Activated T-cell treated with anti-CD3 and anti-CD28 coated beads, Interleukin-2, amount 50 U/mL, for 72 hours (primary cell): ENCODE data around the gene SESN1. TPM values are rescaled to one million over a fixed set of nuclear protein-coding genes. Genes with fewer than 3 reads are reported as not detected.
"Not testable (repeated sequence)": the region's sequence is repeated elsewhere in the genome, so short reads cannot be mapped to it uniquely, and the experiment has no call there.

Source experiments
- ATAC-seq, 2 donors: fragments of 150-1000 bp; cut with Tn5 transposase; replicated peaks in 1 of 2; 2 replicates each; pipeline ENCODE4 v1.10.0; 2021; ENCODE audit warnings: moderate library complexity in 2 of 2, mild to moderate bottlenecking in 1 of 2
- DNase-seq, 2 donors: peaks; one replicate each; pipeline ENCODE4 v3.0.0; 2021 to 2022; ENCODE audit warnings: mixed read lengths in 1 of 2
- H3K27ac Mint-ChIP-seq: one replicate; pipeline ENCODE4 v1.8.0; 2022; ENCODE audit warnings: mild to moderate bottlenecking, moderate library complexity, mixed read lengths
- H3K27me3 Mint-ChIP-seq: one replicate; pipeline ENCODE4 v1.8.0; 2022; ENCODE audit warnings: low read depth, mixed read lengths
- H3K36me3 Mint-ChIP-seq, 2 donors: one replicate each; pipeline ENCODE4 v1.8.0; 2022; ENCODE audit warnings: mixed read lengths in 2 of 2, mild to moderate bottlenecking in 1 of 2; ENCODE audit not compliant: insufficient read depth in 2 of 2
- H3K4me1 Mint-ChIP-seq: one replicate; pipeline ENCODE4 v1.8.0; 2022; ENCODE audit warnings: low read depth, mixed read lengths
- H3K4me3 Mint-ChIP-seq, 2 donors: one replicate each; pipeline ENCODE4 v1.8.0; 2022; ENCODE audit warnings: mild to moderate bottlenecking in 2 of 2, mixed read lengths in 2 of 2, moderate library complexity in 2 of 2
- H3K9me3 Mint-ChIP-seq, 2 donors: one replicate each; pipeline ENCODE4 v1.8.0; 2022; ENCODE audit warnings: mixed read lengths in 2 of 2
- total RNA-seq, 2 donors: library from RNA; stranded (reverse); gene quantifications; one replicate each; pipeline ENCODE4 v1.2.3, GENCODE V29; 2022

SESN1 gene
- total RNA-seq, 2 donors from 2014 or later = 16.2 to 25.7 TPM

DNA sequence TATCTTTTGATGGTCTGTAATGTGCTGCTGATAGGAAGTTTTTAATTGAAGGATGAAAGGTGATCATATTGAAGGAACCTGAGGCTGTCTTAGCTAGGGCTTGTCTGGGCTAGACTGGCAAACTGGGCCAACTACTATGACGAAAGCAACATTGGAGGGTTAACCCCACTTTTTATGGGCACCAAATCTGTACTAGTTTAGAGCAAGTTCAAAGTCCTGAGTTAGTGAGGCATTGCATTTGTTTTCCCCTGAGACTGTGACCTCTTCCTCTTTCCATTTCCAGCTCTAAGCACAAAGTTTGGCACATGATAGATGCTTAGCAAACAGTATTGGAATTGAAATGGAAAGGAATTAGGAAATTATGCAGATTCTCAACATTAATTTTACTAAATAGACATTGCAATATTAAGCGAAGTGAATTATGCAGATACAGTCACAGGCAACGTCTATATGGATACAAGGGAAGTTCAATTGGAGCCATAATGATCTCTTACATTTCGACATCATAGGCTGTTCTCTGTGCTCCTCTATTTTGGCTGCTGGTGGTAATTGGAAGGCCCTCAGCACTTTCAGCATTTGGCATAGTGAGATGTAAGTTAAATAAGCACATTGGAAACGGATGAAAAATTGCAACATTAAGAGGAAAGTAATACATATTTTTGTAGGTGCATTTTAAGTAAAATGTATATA, 22.8 kb upstream of the SESN1 start:
- no peak for ATAC-seq

DNA sequence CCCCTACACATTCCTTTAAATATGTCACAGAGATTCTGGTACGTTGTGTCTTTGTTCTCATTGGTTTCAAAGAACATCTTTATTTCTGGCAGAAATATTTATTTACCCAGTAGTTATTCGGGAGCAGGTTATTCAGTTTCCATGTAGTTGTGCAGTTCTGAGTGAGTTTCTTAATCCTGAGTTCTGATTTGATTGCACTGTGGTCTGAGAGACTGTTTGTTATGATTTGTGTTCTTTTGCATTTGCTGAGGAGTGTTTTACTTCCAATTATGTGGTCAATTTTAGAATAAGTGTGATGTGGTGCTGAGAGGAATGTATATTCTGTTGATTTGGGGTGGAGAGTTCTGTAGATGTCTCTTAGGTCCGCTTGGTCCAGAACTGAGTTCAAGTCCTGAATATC, 18.0 kb upstream of the SESN1 start:
- H3K4me3 Mint-ChIP-seq, DNase-seq, ATAC-seq, H3K9me3 Mint-ChIP-seq, H3K4me1 Mint-ChIP-seq, H3K27me3 Mint-ChIP-seq, H3K27ac Mint-ChIP-seq: not testable (repeated sequence)
- H3K36me3 Mint-ChIP-seq = peaks cover 11 to 16% of the 10 kb centered on the region in 2 donors

More for the DNA sequence above, 22.8 kb upstream of the SESN1 start:
- peaks cover 24% of the 10 kb centered on the region for H3K4me1 Mint-ChIP-seq
- H3K27ac Mint-ChIP-seq = no peak overlapping the region
- no peak overlapping the region for H3K4me3 Mint-ChIP-seq
- no peaks in the 10 kb centered on the region for H3K36me3 Mint-ChIP-seq
- no peak for DNase-seq
- H3K9me3 Mint-ChIP-seq = no peaks in the 10 kb centered on the region
- no peaks in the 10 kb centered on the region for H3K27me3 Mint-ChIP-seq

- not testable (repeated sequence) for ATAC-seq, H3K9me3 Mint-ChIP-seq, H3K4me1 Mint-ChIP-seq, H3K27ac Mint-ChIP-seq, H3K4me3 Mint-ChIP-seq, DNase-seq, H3K27me3 Mint-ChIP-seq
- peaks cover 11 to 16% of the 10 kb centered on the region in 2 donors for H3K36me3 Mint-ChIP-seq
Measured at GRCh38 chr6:109109663-109110062, 15.0 kb upstream of the SESN1 start.

DNA sequence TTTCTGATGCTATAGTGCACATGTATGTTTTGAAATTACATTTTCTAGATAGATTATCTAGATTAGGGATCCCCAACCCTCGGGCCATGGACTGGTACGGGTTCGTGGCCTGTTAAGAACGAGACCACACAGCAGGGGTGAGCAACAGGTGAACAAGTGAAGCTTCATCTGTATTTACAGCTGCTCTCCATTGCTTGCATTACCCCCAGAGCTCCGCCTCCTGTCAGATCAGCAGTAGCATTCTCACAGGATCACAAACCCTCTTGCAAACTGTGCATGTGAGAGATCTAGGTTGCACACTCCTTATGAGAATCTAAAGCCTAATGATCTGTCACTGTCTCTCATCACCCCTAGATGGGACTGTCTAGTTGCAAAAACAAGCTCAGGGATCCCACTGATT, 11.0 kb upstream of the SESN1 start:
- no peaks in the 10 kb centered on the region for H3K9me3 Mint-ChIP-seq
- H3K4me1 Mint-ChIP-seq = peaks cover 8% of the 10 kb centered on the region
- H3K27me3 Mint-ChIP-seq = no peaks in the 10 kb centered on the region
- H3K27ac Mint-ChIP-seq = no peak overlapping the region
- peaks cover 6 to 9% of the 10 kb centered on the region in 2 donors for H3K36me3 Mint-ChIP-seq
- no peak for DNase-seq
- no peak overlapping the region for H3K4me3 Mint-ChIP-seq
- ATAC-seq = no peak

DNA sequence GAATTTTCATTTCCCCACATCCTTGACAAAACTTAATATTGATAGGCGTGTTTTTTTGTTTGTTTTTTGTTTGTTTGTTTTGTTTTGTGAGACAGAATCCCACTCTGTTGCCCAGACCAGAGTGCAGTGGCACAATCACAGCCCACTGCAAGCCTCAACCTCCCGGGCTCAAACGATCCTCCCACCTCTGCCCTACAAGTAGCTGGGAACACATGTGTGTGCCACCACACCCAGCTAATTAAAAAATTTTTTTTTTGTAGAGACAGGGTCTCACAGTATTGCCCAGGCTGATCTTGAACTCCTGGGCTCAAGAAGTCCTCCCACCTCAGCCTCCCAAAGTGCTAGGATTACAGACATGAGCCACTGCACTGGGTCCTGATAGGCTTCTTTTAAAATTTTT, 9.9 kb upstream of the SESN1 start:
- no peak overlapping the region for H3K4me3 Mint-ChIP-seq
- ATAC-seq = no peak
- no peak overlapping the region for H3K27ac Mint-ChIP-seq

GRCh38 chr6:109103942-109104341, 9.3 kb upstream of the SESN1 start:
- Mint-ChIP-seq H3K9me3 (no peaks in the 10 kb centered on the region), H3K27ac (no peak overlapping the region)
- DNase-seq = no peak

More for the DNA sequence above, 9.9 kb upstream of the SESN1 start:
- H3K4me1 Mint-ChIP-seq = peaks cover 8% of the 10 kb centered on the region
- H3K36me3 Mint-ChIP-seq = peaks cover 0 to 3% of the 10 kb centered on the region in 2 donors
- no peak for DNase-seq
- no peaks in the 10 kb centered on the region for H3K9me3 Mint-ChIP-seq
- H3K27me3 Mint-ChIP-seq = no peaks in the 10 kb centered on the region

DNA sequence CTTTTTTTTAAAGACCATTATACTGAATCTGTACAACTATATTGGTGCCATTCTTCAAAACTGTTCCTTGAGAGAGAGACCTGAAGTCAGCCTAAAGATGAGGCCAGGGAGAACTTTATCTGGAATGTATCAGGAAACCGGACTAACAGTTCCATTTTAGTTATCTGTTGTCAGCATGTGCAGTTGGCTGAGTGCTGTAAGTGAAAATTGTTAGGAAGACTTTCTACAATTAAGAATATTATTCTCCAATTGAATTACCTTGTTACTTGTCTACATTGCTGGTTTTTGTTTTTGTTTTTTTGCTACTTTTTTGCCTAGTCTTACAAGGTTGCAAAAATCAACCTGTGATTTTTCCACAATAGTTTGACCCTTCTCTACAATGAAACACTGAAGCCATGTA, 8.1 kb upstream of the SESN1 start:
- H3K27ac Mint-ChIP-seq = no peak overlapping the region
- DNase-seq = no peak
- peaks cover 0 to 3% of the 10 kb centered on the region in 2 donors for H3K36me3 Mint-ChIP-seq
- H3K4me1 Mint-ChIP-seq = peaks cover 10% of the 10 kb centered on the region
- no peaks in the 10 kb centered on the region for H3K27me3 Mint-ChIP-seq
- ATAC-seq = no peak
- no peaks in the 10 kb centered on the region for H3K9me3 Mint-ChIP-seq
- H3K4me3 Mint-ChIP-seq = no peak overlapping the region

More at GRCh38 chr6:109103942-109104341, 9.3 kb upstream of the SESN1 start:
- H3K36me3 Mint-ChIP-seq = peaks cover 0 to 3% of the 10 kb centered on the region in 2 donors
- H3K27me3 Mint-ChIP-seq = no peaks in the 10 kb centered on the region
- H3K4me3 Mint-ChIP-seq = no peak overlapping the region
- peaks cover 8% of the 10 kb centered on the region for H3K4me1 Mint-ChIP-seq
- peak; percentile 63 to 64 for ATAC-seq

GRCh38 chr6:109097661-109098060, 3.0 kb upstream of the SESN1 start:
- Mint-ChIP-seq H3K27ac (no peak overlapping the region), H3K4me3 (no peak overlapping the region), H3K4me1 (peaks cover 28% of the 10 kb centered on the region), H3K27me3 (no peaks in the 10 kb centered on the region), H3K9me3 (no peaks in the 10 kb centered on the region), H3K36me3 (peaks cover 0 to 3% of the 10 kb centered on the region in 2 donors)
- no peak for ATAC-seq
- no peak for DNase-seq

DNA sequence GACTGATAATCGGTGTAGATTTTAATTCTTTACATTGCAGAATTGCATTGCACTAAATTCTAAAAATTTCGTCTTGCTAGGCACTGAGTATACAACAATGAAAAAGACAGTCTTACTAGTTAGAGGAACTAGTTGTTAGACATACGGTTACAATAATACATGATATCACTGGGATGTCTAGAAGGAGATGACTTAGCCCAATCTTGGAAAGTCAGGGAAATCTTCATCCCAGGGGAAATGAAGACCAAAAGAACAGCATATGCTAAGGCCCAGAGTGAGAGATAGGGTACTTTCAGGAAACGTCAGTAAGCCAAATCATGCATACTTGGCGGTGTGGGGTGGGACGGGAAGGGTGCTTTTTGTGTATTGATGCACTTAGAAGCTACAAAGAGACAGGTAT, 1.6 kb upstream of the SESN1 start:
- Mint-ChIP-seq H3K9me3 (no peaks in the 10 kb centered on the region), H3K27ac (peak overlapping the region; percentile 0), H3K4me1 (peaks cover 41% of the 10 kb centered on the region), H3K27me3 (no peaks in the 10 kb centered on the region), H3K36me3 (peaks cover 0 to 3% of the 10 kb centered on the region in 2 donors), H3K4me3 (peak overlapping the region; percentile 86 to 93)
- DNase-seq (no peak), ATAC-seq (no peak)

DNA sequence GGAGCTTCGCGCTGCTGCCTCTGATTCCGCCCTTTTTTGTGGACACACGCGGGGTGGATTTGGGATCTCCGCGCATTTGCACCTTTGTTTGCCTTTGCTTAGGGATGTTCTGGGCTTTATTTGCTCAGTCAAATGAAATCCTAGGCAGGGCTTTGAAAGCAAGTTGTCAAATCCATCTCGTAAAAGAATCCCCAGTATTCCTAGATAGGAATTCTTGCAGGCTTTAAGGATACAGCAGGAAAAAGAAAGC, 1.1 kb upstream of the SESN1 start:
- no peaks in the 10 kb centered on the region for H3K9me3 Mint-ChIP-seq
- no peaks in the 10 kb centered on the region for H3K27me3 Mint-ChIP-seq
- ATAC-seq (no peak), DNase-seq (no peak)
- peaks cover 0 to 3% of the 10 kb centered on the region in 2 donors for H3K36me3 Mint-ChIP-seq
- H3K4me1 Mint-ChIP-seq = peaks cover 45% of the 10 kb centered on the region
- peak overlapping the region; percentile 0 for H3K27ac Mint-ChIP-seq
- H3K4me3 Mint-ChIP-seq = peak overlapping the region; percentile 86 to 93

- ATAC-seq (peak; percentile 75 to 76), DNase-seq (peak; percentile 94 to 95)
- peaks cover 48% of the 10 kb centered on the region for H3K4me1 Mint-ChIP-seq
- peak within 1 kb of the TSS; percentile 93 for H3K27ac Mint-ChIP-seq
- no peaks in the 10 kb centered on the region for H3K9me3 Mint-ChIP-seq
- no peaks in the 10 kb centered on the region for H3K27me3 Mint-ChIP-seq
- peak within 1 kb of the TSS; percentile 86 to 93 for H3K4me3 Mint-ChIP-seq
- peaks cover 0 to 3% of the 10 kb centered on the region in 2 donors for H3K36me3 Mint-ChIP-seq
Measured at GRCh38 chr6:109095036-109095834, 589 bp upstream of the SESN1 start, which contains the start of gene CEP57L1. Gene CEP57L1 (plus strand): TSS chr6:109095507. CDS start chr6:109145222, 49,715 bp downstream.

DNA sequence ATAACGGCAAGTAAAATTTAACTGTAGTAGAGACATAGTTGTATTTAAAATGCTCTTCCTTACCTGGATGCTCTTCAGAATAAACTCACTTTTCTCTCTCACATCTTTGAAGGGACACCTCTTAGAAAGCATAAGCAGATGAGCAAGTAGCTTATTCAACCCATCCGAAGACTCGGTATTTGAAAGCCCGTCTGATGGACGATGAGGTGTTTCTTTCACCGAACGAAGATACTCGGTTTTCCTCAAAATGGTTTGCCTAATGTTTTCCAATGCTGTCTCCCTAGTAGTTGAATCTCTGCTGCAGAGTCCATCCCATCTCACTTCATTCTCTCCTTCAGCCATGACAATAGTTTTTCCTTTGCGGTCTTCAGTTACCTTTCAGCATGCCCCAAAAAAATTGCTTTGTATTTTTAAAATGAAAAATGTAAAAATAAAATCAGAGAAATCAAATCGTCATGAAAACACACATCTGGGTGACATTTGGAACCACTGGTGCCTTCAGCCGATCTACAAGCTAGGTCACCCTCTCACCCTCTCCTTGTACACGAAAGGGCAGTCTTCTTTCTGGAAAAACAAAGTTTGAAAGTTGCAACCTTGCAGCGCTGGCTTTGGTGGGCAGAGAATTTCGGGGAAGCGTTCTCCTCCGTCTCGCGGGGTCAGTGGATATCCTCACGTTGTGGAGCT, 772 bp downstream of the SESN1 start:
- peak overlapping the region; percentile 12 for H3K27ac Mint-ChIP-seq

GRCh38 chr6:109092074-109092473, 2.6 kb downstream of the SESN1 start:
- no peaks in the 10 kb centered on the region for H3K36me3 Mint-ChIP-seq
- peak overlapping the region; percentile 75 to 85 for H3K4me3 Mint-ChIP-seq
- peak overlapping the region; percentile 40 for H3K27ac Mint-ChIP-seq
- ATAC-seq (no peak), DNase-seq (no peak)
- H3K9me3 Mint-ChIP-seq = no peaks in the 10 kb centered on the region
- peaks cover 45% of the 10 kb centered on the region for H3K4me1 Mint-ChIP-seq
- no peaks in the 10 kb centered on the region for H3K27me3 Mint-ChIP-seq

More for the DNA sequence above, 772 bp downstream of the SESN1 start:
- peak overlapping the region; percentile 85 to 90 for H3K4me3 Mint-ChIP-seq
- no peaks in the 10 kb centered on the region for H3K27me3 Mint-ChIP-seq
- peaks cover 55% of the 10 kb centered on the region for H3K4me1 Mint-ChIP-seq
- H3K36me3 Mint-ChIP-seq = no peaks in the 10 kb centered on the region
- H3K9me3 Mint-ChIP-seq = no peaks in the 10 kb centered on the region
- ATAC-seq (no peak), DNase-seq (no peak)
